IPS-NIHi7 (cell line): ENCODE measurements around the gene PITX2.

Experiments used
- DNase-seq: peaks from one replicate; pipeline ENCODE4 v3.0.0; 2012; ENCODE audit warnings: mixed read lengths; ENCODE audit errors: extremely low spot score

Gene PITX2

DNA sequence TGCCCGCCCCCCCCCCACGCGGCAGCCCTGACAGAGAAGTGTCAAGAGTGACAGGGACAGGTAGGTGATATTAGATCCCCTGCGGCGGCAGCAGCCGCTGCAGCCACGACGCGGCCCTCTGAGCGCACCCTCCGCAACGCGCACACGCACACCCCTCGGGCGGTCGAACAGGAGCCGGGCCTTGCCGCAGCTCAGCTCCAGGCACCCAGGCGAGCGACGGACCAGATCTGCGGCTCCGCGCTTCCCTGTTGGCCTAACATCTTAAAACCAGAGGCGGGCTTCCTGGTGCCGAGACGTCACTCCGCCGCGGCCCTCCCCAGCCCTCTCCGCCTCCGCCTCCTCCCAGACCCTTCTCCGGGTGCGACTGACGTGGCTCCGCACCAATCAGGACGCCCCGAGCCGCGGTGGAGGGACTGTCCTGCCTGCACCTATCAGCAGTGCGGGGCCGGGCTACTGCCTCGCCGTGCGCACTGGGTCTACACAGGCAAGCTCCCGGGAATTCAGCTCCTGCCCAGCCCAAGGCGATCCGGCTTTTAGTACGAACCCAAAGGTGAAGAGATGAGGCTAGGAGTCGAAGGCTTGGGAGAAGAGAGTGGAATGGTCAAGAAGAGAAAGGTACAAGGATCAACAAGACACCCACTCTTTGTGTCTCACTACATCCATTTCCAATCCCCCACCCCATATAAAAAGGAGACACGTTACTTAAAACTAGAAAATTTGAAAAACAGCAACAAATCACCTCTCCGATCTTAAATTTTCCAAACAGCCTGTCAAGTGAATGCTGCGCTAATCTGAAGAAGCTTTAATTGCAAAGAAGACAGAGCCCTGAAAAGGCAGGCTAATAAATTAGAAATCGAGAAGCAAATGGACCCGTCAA is at the start of gene PITX2:
Gene PITX2, minus strand, starts transcription at position 237 of the 877 bp plus-strand sequence. CDS start 617 bp downstream, outside the sequence.
- peak; percentile 96 for DNase-seq

DNA sequence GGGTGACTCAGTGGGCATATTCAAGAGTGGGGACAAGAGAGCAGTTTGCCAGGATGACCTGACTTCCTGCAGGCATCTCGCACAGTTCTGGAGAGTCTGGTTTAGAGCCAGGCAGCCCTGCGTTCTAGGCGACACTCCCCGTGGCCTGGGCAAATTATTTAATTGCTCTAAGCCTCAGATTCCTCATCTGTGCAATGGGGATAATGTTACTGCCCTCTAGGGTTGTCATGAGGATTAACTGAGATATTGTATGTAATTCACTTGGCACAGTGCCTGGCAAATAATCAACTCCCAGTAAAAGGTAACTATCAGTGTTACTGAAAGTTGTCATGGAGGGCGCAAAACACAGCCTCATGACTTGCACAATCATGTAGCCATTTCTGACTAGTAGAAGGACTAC is 48.8 kb upstream of the PITX2 start:
- no peak for DNase-seq

DNA sequence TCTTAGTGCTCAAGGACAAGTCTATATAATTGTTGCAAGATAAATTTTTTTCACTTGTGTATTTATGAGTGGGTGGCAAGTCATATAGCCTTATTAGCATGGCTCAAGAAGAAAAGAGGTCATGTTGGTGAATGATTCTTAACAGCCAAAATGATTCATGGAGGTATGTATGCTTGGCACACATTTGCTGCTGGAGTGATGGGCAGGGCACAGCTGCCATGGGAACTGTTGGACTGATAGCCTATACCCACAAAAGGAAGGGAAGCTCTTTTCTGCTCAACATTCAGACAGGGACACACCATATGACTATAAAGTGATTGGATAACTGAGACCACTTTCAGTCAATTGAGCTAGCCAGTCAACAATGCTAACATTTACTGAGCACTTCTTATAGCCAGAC is 46.8 kb upstream of the PITX2 start:
- DNase-seq = no peak

DNA sequence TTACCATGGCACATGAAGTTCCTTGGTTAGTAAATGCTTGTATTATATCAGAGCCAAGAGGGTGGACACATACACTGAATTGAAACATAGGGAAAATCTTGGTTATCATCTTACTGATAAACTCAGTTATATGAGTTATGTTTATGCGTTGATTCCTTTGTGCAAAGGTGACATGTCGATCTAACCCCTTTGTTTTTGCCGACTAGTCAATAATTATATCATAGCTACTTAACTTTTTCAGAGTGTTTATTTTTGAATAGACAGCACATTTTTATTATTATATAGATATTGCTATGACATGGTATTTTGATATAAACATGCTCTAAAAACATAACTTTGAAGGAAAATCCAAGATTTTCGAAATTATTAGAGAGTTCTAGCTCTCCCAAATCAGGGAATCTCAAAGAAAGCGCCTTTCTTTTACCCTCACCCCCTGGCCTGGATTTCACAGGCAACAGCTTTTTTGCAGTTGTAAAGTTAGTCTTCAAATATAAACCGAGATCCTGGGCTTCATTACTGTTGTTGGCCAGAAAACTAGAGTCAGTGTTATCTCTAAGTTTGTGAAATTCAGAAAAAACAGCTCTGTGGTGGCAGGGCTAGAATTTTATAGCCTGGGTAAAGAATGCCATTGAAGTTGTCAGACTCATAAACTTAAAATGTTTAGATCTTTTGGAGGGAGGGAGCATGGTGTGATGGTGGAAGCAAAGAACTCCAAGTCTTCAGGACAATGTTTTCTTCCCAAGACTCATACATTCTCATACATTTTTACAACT is 45.8 kb upstream of the PITX2 start:
- no peak for DNase-seq

DNA sequence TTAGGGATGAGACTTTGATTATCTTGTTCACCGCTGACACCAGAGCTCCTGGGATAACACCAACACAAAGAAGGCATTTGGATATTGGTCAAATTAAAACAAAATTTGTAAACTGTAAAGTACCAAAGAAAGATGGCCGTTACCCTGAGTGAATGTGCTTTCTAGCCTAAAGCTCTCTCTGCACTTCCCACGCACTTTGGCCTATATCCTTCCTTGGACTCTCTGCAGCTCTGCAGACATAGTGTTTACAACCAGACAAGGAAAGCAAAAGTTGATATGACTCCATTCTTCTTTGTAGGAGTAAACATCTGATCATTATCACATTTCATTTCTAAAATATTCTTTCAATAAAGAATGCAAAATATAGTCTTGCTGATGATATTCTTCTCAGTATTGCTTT is 44.8 kb upstream of the PITX2 start:
- no peak for DNase-seq

DNA sequence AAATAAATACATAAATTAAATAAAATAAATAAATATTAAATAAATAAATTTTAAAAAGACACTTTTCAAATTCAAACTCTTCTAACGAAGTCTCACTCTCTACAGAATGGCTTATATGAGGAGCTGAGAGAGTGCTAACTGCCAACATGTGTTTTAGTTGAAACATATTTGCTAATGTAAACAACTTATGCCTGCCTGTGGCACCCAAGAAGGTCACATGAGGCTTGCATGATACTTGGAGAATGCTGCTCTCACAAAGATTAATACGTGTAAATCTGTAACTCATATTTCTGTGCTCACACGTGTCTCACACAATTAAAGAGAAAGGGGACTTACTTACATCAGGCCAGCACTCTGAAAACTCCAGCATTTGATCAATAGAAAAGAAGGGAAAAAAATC is 43.2 kb upstream of the PITX2 start:
- no peak for DNase-seq

DNA sequence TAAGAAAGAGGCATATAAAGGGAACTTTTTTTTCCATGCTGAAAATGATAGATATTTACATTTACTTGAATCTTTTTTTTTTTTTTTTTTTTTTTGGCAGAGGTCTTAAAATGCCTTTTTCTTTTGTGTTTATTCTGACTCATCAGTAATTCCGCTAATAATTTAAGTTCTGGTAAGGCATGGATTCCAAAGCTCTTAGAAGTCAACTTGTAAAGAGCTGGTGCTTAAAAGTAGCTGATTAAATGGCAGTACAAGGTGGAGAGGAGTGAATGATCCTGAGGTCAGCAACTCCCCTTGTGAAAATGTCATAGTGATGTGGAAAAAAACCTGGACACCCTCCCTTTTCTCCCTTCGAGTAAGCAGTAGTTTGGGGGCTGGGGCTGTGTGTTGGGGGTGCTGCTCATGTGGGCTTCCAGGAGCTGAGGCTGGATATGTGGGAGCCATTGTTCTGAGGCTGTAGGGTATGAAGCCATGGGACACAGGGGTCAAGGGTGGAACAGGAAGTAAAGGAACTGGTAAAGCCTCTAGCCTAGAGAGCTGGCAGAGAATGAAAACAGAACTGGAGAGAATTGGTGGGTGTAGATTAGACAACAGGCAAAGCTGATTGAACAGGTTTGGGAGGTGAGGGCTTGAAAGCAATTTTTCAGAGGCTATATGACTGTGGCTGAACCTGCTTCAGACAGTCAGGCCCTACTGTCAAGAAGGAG is 41.0 kb upstream of the PITX2 start:
- no peak for DNase-seq

DNA sequence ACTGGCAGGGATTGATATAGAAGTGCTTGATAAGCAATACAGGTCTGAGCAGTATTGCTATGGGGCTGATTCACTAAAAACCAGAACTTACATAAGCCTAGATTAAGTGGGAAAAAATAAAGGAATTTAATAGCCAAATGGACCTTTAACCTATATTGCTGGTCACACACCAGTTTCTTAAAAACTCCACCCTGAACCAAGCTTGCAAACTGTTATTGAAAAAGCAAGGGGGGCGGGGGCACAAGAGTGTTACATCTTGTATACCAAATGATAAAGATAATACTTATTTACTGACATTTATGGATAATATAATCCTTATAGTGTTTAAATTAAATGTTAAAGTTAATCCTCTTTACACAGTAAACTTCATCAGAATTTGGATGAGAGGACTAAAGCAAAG is 40.3 kb upstream of the PITX2 start:
- DNase-seq = no peak

DNA sequence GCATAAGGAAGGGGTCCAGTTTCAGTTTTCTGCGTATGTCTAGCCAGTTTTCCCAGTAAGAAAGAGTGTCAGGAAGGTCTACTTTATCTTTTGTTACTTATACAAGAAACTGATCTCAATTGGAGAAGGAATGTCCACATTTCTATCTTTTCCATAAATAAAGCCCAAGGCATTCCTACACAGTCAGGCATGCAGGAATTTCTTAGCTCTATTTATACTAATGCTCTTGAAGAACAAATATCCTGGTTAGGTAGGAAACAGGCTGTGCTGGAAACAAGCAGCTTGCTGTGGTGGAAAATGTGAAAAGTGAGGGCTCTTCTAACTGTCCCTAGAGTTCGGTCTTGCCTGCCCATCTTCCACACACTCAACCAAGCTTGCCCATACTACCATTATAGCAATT is 37.9 kb upstream of the PITX2 start:
- no peak for DNase-seq

DNA sequence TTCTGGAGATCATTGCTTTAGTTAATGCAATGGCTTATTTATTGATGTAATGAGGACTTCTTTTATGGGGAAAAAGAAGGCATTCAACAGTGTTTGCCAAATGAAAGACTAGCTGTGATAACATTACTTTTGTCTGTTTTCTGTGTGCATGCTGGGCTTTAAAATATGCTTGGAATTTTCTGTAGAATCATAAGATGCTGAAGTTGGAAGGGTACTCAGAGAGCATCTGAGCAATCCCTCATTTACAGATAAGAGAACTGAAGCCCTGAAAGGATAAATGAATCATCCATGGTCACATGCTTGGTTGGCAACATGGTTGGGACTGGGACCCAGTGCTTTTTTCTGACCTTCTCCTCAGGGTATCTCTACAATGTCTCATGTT is 31.4 kb upstream of the PITX2 start:
- no peak for DNase-seq

DNA sequence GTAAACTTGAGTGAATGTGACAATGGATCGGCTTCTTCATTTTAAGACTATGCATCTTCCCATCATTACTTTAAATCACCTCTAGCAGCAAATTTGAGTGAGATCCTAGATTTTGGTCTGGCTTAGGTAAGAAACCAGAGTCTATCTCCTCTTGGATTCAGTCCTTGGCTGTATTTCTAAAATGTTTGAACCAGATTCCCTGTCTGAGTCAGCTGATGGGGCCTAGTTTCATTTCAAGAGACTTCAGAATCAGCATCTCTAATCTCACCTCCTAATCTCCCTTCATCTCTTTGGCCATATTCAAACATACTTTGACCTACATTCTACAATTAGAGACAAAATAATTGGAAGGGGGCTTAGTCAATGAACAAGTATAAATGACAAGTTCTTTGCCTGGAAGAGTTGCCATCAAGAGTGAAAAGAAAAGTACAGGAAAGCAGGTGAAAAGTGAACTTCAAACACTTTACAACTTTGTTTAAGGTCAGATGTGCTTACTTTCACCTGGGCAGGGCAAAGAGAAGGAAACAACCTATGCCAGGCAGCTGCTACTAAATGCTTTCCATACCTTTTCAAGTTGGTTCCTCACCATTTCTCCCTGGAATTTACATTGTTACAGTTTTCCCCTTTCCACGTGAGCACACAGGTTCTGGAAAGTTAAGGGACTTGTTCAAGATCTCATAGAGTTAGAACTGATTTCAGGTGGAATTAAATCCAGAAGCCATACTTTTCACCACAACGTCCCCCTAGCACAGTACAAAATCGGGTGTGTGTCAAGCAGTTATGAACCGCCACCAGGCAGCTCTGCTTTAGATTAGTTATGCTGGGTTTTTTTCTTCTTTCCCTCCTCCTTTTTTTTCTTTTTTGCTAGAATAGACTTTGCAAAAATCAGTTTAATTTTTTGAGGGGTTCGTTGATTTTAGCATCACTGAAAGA is 30.7 kb upstream of the PITX2 start:
- DNase-seq = no peak

DNA sequence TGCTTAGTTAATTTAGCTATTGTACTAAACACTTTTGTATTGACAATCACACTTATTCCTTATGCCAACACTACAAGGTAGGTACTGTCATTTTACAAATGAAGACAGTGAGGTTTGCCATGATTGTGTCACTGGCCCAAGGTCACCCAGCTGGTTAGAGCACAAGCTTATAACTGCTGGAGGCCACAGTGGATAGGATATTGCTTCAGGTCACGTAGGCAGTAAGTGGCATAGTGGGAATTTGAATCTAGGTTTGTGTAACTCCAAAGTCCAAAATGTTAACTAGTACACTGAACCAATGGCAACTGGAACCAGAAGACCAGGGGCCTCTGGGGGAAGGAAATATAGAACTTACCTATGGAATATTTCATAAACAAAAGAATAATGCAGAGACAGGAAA is 21.1 kb upstream of the PITX2 start:
- DNase-seq = no peak

DNA sequence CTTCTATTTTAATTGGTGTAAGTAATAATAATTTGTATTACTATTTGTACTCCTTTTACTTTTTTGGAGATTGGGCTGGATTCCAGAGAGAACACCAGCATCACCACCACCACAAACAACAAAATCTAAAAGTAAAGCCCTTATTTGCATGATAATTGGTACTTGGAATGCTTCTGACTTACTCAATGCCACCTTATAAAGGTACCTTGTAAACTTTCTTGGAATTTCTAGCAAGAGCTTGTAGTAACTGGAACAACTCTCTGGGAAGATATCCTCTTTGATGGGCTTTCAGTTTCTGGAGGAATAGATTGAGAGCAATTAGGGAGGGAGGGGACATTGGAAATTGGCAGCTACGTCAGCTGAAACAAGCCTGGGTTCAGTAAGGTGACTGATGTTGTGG is 20.2 kb upstream of the PITX2 start:
- DNase-seq = no peak

DNA sequence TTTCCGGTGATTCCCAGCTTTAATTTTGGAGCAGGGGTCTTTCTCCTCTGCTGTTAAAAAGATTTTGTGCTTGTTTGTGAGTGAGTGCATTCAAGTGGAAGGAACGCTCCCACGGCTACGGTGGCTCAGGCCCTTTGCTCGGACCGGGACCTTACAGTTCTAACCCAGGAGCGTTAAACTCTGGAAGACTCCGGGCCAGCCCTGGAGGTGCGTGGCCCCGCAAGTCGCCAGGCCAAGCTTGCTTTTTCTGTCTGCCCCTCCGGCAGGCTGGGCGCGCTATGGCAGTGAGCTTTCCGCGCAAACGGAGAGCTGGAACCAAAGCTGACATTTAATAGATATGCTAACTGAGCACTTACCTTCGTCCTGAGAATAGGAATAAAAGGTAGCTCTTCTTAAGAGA is 18.3 kb upstream of the PITX2 start:
- DNase-seq = no peak

DNA sequence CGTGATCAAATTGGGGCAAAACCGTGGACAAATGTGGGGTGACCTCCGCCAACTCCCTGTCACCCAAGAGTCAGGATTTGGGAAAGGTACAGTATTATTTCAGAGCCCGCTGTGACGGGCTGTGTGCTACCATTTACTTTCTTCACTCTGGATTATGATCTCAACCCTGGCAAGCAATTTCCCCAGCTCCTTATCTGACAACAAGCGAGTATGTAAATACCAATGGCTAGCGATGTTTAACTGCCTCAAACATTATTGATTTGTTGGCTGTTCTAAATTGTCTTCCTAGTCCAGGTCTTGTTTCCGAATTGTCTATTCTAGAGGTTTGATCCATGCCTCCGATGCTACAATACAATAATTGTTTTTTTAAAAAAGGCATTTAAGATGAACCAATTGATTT is 17.7 kb upstream of the PITX2 start:
- no peak for DNase-seq

DNA sequence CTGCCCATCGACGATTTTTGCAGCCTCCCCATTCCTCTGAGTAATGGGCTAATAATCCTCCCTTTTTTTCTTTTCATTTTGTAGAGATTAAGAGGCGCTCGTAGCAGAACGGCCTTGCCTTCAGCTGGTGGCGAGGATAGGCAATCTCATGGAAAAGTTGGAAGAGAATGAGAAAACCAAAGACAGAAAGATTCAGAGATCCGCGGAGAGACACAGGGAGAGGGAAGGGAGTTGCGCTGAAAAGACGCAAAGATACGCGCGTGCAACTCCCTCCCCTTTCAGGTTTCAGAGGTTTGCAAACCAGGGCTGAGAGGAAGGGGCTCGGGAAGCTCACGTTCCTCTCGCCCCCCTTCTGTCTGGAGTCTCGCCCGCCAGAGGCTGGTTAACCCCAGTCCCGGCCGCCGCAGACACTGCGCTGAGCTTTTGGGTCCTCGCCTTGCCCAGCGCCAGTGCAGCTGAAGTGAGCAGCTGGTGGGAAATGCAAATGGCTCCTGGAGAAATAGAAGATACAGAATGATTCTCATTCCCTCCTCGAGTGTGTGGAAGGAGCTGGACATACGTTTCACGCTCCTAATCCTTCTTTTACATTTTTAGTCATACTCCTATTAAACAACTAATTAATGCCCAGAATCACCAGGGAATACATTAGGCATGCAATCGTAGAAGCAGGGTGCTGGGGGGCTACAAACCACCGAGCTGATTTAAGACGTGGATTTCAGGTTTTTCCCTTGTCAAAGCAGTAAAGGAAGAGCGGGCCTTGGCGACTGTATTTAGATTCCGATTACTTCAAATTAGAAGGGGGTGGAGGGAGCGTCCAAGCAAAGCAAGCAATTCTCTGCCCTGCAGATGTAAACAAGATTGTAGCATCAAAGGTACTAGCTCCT is 16.6 kb upstream of the PITX2 start:
- DNase-seq = no peak

DNA sequence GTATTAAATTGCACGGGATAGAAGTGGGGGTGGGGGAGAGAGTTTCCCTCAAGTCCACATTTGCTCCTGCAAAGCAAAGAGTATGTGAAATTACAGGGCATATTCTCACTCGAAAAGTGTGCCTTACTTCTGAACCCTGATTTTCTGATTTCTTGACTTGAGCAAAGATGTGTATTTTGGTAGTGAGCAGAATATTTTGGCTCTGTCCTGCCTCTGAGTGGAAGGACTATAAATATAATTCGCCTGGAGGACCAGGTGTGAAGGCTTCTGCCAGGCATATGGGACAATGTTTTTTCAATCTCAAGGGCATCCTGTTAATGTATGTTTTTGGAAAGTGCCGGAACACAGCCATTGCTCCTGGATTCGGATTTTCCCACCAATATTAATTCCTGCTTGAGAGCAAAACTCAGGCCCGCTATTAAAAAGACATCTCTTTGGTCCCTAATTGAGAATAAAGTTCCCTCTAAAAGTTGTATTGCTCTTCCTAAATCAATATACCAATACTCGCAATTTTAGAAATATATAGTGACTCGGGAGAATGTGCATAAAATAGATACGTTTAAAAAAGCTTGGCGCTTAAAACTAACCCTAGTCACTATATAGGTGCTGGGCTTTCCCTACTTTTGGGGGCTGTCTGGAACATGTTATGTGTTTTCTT is 15.3 kb upstream of the PITX2 start:
- DNase-seq = no peak

DNA sequence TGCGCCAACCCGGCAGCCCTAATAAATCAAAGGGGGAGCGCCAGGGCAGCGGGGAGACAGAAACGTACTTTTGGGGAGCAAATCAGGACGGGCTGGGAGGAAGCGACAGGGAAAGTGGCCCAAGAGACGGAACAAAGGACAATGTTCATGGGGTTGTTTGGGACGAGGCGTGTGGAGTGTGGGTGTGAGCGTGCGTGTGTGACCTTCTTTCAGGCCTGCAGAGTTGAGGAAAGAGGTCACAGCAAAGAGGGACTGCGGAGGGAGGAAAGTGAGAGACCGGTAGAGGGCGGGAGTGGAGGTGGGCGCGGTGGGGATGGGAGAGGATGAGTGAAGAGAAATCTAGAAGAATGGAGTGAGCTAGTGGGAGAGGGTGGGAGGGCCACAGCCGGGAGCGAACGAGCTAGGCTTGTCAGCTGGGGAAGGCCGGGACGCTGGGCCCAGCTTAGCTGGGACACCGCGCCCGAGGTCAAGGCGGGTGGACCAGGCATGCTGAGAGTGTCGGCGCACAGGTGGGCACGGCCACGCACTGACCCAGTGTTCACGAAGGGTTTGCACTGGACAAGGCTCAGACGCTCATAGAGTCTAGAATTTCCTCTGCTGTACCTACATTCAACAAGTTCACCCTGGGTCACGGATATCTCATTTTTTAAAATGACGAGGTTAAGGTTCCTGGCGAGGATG is 14.7 kb upstream of the PITX2 start:
- DNase-seq = peak; percentile 48

DNA sequence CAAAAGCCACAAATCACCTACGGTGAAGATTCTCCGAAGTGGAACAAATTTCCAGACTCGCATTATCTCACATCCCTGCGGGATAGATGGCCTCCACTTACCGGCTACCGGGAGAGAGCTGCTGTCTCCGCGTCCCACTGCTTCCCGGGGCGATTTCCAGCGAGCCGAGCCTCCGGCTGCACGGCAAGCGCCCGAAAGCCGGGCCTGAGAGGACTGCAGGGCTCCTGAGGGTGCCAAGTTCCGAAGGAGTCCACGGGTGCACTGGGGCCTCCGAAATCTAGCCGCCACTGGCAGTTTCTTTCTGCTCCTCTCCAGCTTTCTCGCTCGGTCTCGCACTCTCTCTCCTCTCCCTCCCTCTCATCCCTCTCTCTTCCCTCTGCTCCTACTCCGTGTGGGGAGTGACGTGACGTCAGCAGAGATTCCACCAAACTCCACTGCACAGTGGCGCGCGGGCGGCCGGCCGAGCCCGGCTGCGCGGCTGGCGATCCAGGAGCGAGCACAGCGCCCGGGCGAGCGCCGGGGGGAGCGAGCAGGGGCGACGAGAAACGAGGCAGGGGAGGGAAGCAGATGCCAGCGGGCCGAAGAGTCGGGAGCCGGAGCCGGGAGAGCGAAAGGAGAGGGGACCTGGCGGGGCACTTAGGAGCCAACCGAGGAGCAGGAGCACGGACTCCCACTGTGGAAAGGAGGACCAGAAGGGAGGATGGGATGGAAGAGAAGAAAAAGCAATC is 14.0 kb upstream of the PITX2 start:
- peak; percentile 46 for DNase-seq
